Transverse colon (tissue), 4 donors: ENCODE results near the gene GAPDHS. TPM values are rescaled to one million over a fixed set of nuclear protein-coding genes. Genes with fewer than 3 reads are reported as not detected.

Source experiments
- DNase-seq: peaks from one replicate; pipeline ENCODE4 v3.0.0-alpha.2; 2019
- H3K27ac ChIP-seq, 4 donors: fragments of 200-600 bp; sonication (generic); 2 replicates each; pipeline ENCODE4 v1.5.1; 2016 to 2018; ENCODE audit warnings: inconsistent platforms in 4 of 4
- H3K27me3 ChIP-seq: fragments of 200-600 bp; sonication (generic); 2 replicates; pipeline ENCODE4 v1.5.1; 2017; ENCODE audit warnings: inconsistent platforms
- H3K36me3 ChIP-seq, 4 donors: fragments of 200-600 bp; sonication (generic); 2 replicates each; pipeline ENCODE4 v1.5.1; 2017 to 2019; ENCODE audit warnings: inconsistent platforms in 4 of 4
- H3K4me1 ChIP-seq, 4 donors: fragments of 200-600 bp; sonication (generic); 2 replicates each; pipeline ENCODE4 v1.5.1; 2017 to 2020; ENCODE audit warnings: inconsistent platforms in 4 of 4
- H3K4me3 ChIP-seq, 4 donors: fragments of 200-600 bp; sonication (generic); 1 replicate in 1 of 4; 2 replicates in 3 of 4; pipeline versions ENCODE4 v1.5.1 to v1.6.1; 2017 to 2019; ENCODE audit warnings: inconsistent platforms in 4 of 4
- H3K9me3 ChIP-seq, 2 donors: fragments of 200-600 bp; sonication (generic); 2 replicates each; pipeline ENCODE4 v1.5.1; 2017 to 2019; ENCODE audit warnings: inconsistent platforms in 2 of 2
- EP300 ChIP-seq: sonication (generic); formaldehyde crosslinking; IDR thresholded peaks from one replicate; pipeline ENCODE4 v1.6.1; 2017; ENCODE audit warnings: antibody characterized with exemption, low read depth
- POLR2A ChIP-seq: fragments of 450-650 bp; IDR thresholded peaks from one replicate; pipeline ENCODE4 v1.6.1; 2016; ENCODE audit warnings: antibody characterized with exemption, mild to moderate bottlenecking, moderate library complexity
- POLR2AphosphoS5 ChIP-seq, 3 donors: sonication (generic); formaldehyde crosslinking; IDR thresholded peaks; one replicate each; pipeline ENCODE4 v1.6.1; 2016; ENCODE audit warnings: antibody characterized with exemption in 3 of 3
- WGBS, 2 donors: methylation state at CpG; one replicate each; pipeline ENCODE4 v1.1.5; 2018; ENCODE audit warnings: low coverage in 1 of 2; 5-methylcytosine and 5-hydroxymethylcytosine counted together
- in situ Hi-C, 4 donors: fragments of 200-750 bp; cut with MboI; loops; one replicate each; pipeline versions ENCODE4 v1.15.0 to v1.15.1; 2017; ENCODE audit warnings: low sequenced_read_pairs in 3 of 4, low pct_ligation_motif_present in 1 of 4, low pct_unique_long_range_greater_than_20kb in 1 of 4
- intact Hi-C: fragments of 100-400 bp; cut with DNase I; formaldehyde crosslinking; loops from one replicate; pipeline ENCODE4 v1.15.1; 2023; ENCODE audit warnings: low total_unique reads
- total RNA-seq, 4 donors: library from RNA; depleted of rRNA; stranded (reverse); fragments of >200 nt; gene quantifications; one replicate each; pipeline ENCODE4 v1.1.0, GENCODE V29; 2016
- TF ChIP-seq, protein P1 (sequence below), 5 experiments: fragments of 200-600 bp in 3 of 5; fragments of 450-650 bp in 2 of 5; sonication (generic) in 3 of 5; IDR thresholded peaks; 1 replicate in 2 of 5; 2 replicates in 3 of 5; pipeline ENCODE4 v1.5.1; 2016 to 2017; ENCODE audit warnings: antibody characterized with exemption in 5 of 5, inconsistent platforms in 3 of 5, mild to moderate bottlenecking in 2 of 5, moderate library complexity in 1 of 5

The GAPDHS gene
- total RNA-seq, 4 donors from 2014 or later = not detected

DNA sequence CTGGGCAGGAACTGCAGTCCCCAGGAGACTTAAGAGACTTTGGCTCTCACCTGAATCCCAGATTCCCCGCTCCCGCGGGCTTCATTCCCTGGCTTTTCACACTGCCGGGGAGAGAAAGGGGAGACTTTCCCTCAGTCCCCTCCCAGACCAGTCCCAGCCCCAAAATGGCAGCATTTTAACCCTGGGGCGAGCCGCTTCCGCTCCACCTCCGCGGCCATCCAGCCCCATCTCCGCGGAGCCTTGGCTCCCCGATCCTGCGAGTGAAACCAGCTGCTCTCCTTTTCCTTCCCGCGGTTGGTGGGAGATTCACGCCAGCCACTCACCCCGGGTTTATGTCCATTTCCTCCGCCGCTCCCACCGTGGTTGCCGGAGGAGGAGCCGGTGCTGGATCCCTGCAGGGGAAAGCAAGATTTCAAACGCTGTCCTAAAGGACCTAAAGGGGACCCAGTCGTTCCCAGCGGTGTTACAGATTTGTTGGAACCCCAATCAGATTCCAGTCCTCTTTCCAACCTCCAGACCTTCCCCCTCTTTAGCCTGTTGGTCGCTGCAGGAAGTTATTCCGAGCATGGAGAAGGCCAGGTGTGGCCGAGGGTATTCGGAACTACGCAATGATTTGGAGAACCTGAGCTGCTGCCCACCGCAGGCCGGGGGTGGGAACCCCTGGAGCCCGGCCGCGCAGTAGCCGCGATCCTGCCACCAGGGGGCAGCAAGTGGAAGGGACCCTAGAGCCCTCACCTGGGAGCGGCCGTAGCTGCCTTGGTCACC lies 23.2 kb upstream of the GAPDHS start:
- 3% methylated on average over 36 of the region's 39 CpGs; no CpG with 5 or more reads in 1 of the 2 donors for WGBS, 2 donors
- in situ Hi-C loops = no loop called here
- no peaks in the 10 kb centered on the region for H3K9me3 ChIP-seq
- peaks cover 67% of the 10 kb centered on the region for H3K27me3 ChIP-seq
- peak; percentile 86 for DNase-seq
- peaks cover 0 to 20% (median 9%) of the 10 kb centered on the region in 4 donors for H3K4me1 ChIP-seq
- no peak for TF ChIP-seq POLR2A
- peak in 1 of 3 donors; percentile 9 for TF ChIP-seq POLR2AphosphoS5 (IDR thresholded peaks at IDR 0.05)
- TF ChIP-seq, protein P1, sequence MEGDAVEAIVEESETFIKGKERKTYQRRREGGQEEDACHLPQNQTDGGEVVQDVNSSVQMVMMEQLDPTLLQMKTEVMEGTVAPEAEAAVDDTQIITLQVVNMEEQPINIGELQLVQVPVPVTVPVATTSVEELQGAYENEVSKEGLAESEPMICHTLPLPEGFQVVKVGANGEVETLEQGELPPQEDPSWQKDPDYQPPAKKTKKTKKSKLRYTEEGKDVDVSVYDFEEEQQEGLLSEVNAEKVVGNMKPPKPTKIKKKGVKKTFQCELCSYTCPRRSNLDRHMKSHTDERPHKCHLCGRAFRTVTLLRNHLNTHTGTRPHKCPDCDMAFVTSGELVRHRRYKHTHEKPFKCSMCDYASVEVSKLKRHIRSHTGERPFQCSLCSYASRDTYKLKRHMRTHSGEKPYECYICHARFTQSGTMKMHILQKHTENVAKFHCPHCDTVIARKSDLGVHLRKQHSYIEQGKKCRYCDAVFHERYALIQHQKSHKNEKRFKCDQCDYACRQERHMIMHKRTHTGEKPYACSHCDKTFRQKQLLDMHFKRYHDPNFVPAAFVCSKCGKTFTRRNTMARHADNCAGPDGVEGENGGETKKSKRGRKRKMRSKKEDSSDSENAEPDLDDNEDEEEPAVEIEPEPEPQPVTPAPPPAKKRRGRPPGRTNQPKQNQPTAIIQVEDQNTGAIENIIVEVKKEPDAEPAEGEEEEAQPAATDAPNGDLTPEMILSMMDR (IDR thresholded peaks at IDR 0.05) = peak; percentile 88 to 93 (median 90)
- H3K36me3 ChIP-seq = no peaks in the 10 kb centered on the region
- peak overlapping the region in 3 of 4 donors; percentile 13 to 52 (median 38) for H3K27ac ChIP-seq
- peak overlapping the region; percentile 4 to 38 (median 20) for H3K4me3 ChIP-seq
- intact Hi-C loops = no loop called here

DNA sequence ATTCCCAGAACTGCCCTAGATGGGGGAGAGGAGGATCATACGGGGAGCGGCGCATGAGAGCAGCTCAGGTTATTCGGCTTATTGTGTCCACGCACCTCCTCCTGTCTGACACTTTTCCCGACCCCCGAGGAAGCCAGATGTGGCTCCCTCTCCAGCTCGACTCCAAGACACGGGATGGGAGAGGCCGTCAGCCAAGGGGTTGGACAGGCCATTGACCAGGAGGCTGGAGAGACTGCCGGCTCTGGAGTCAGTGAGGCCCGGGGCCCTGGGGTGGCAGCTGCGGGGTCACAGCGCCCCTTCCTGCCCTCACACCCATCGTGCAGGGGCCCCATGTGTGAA lies 22.7 kb upstream of the GAPDHS start:
- Histone ChIP-seq H3K27ac (no peak overlapping the region), H3K27me3 (peaks cover 69% of the 10 kb centered on the region), H3K4me3 (peak overlapping the region in 2 of 4 donors; percentile 32 to 38), H3K4me1 (peaks cover 0 to 20% (median 9%) of the 10 kb centered on the region in 4 donors), H3K9me3 (no peaks in the 10 kb centered on the region), H3K36me3 (no peaks in the 10 kb centered on the region)
- 12% methylated on average over 15 of the region's 15 CpGs; no CpG with 5 or more reads in 1 of the 2 donors for WGBS, 2 donors
- in situ Hi-C loops (no loop called here), intact Hi-C loops (no loop called here)
- DNase-seq = no peak
- TF ChIP-seq POLR2AphosphoS5 (IDR thresholded peaks at IDR 0.05) = no peak
- no peak for TF ChIP-seq POLR2A
- no peak for TF ChIP-seq EP300
- TF ChIP-seq, protein P1 (IDR thresholded peaks at IDR 0.05) = no peak

DNA sequence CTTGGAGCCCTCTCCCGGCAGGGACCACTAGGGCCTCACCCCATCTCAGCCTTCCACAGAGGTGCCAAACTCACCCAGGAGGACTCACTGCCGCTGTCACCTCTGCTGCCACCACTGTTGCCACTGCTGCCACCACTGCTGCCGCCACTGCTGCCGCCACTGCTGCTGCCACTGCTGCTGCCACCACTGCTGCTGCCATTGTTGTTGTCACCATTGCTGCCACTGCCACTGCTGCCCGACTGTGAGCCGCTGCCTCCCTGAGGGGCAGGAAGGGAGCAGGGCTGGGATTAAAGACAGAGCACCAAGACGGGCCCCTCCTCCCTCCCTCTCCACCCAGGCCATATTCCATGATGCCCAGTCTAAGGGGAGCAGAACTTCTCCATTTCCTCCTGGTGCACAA lies 21.9 kb upstream of the GAPDHS start:
- Histone ChIP-seq H3K4me3 (no peak overlapping the region), H3K36me3 (no peaks in the 10 kb centered on the region), H3K27ac (no peak overlapping the region), H3K4me1 (peaks cover 0 to 20% (median 9%) of the 10 kb centered on the region in 4 donors), H3K27me3 (peaks cover 69% of the 10 kb centered on the region), H3K9me3 (no peaks in the 10 kb centered on the region)
- 78% methylated on average over 7 of the region's 7 CpGs; no CpG with 5 or more reads in 1 of the 2 donors for WGBS, 2 donors
- no peak for TF ChIP-seq EP300
- in situ Hi-C loops (no loop called here), intact Hi-C loops (no loop called here)
- DNase-seq = no peak

DNA sequence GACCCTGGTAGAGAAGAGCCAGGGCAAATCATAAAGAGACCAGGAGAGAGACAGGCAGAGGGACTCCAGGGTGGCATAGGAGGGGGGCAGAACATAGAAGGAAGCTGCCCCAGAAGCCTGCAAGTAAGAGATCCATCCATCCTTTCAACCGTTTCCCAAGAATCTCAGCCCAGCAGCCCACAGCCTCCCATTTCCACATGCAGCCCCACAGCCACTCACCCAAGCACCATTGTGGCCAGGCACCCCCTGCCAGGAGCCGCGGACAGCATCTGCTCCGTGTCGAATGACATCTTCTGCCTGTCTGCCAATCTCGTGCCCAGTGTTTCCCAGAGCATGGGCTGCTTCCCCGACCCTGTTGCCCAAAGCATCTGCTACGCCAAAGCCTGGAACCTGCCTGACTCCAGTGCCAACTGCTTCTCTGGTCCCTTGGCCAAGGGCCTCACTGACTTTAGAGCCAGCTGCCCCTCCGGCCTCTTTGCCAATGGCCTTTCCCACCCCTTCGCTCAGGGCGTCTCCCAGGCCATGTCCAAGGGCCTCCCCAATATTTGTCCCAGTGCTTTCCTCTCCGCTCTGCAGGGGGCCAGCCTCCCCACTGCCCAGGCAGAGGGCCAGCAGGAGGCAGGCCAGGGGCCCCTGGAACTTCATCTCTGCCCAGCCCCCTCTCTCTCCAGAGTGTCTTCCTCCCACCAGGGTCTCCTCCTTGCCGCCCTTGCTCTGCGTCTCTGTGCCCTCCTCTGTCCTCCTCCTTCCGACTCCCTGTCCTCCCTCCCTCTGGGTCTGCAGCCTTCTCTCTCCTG lies 20.2 kb upstream of the GAPDHS start:
- Histone ChIP-seq H3K27me3 (peaks cover 66% of the 10 kb centered on the region), H3K4me1 (peaks cover 0 to 20% (median 9%) of the 10 kb centered on the region in 4 donors), H3K9me3 (no peaks in the 10 kb centered on the region), H3K27ac (no peak overlapping the region), H3K4me3 (no peak overlapping the region), H3K36me3 (no peaks in the 10 kb centered on the region)
- in situ Hi-C loops (no loop called here), intact Hi-C loops (no loop called here)
- TF ChIP-seq POLR2A (no peak), POLR2AphosphoS5 (IDR thresholded peaks at IDR 0.05) (no peak), EP300 (no peak)
- TF ChIP-seq, protein P1 (IDR thresholded peaks at IDR 0.05) = no peak
- DNase-seq = no peak
- 82% methylated on average over 15 of the region's 15 CpGs; no CpG with 5 or more reads in 1 of the 2 donors for WGBS, 2 donors
